NT2/D1 (cell line): ENCODE results near the gene TNFRSF8.

ENCODE experiments used
- YY1 ChIP-seq: IDR thresholded peaks from 2 replicates; pipeline ENCODE4 v1.6.1; 2011; ENCODE audit not compliant: insufficient read length, insufficient read depth
- ZNF274 ChIP-seq: IDR thresholded peaks from 2 replicates; pipeline ENCODE4 v1.6.1; 2011; ENCODE audit warnings: mild to moderate bottlenecking, low read depth, low read length

- no peak for TF ChIP-seq ZNF274
- TF ChIP-seq YY1: no peak
Measured at GRCh38 chr1:12173631-12174121, 110.6 kb downstream of the TNFRSF8 start.
